GM18502 (cell line): ENCODE data around the gene ARVCF.
"Not testable (repeated sequence)": the region's sequence is repeated elsewhere in the genome, so short reads cannot be mapped to it uniquely, and the experiment has no call there.

Experiments
- ATAC-seq: cut with Tn5 transposase; IDR thresholded peaks from one replicate; pipeline ENCODE4 v1.9.1; 2021; ENCODE audit warnings: mild to moderate bottlenecking; ENCODE audit not compliant: unreplicated experiment, poor library complexity

ARVCF gene

DNA sequence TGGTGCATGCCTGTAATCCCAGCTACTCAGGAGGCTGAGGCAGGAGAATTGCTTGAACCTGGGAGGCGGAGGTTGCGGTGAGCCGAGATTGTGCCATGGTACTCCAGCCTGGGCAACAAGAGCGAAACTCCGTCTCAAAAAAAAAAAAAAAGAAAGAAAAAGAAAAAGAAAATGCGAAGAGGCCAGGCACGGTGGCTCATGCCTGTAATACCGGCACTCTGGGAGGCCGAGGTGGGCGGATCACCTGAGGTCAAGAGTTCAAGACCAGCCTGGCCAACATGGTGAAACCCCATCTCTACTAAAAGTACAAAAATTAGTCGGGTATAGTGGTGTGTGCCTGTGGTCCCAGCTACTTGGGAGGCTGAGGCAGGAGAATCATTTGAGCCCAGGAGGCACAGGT lies 90.6 kb downstream of the ARVCF start:
- not testable (repeated sequence) for ATAC-seq

DNA sequence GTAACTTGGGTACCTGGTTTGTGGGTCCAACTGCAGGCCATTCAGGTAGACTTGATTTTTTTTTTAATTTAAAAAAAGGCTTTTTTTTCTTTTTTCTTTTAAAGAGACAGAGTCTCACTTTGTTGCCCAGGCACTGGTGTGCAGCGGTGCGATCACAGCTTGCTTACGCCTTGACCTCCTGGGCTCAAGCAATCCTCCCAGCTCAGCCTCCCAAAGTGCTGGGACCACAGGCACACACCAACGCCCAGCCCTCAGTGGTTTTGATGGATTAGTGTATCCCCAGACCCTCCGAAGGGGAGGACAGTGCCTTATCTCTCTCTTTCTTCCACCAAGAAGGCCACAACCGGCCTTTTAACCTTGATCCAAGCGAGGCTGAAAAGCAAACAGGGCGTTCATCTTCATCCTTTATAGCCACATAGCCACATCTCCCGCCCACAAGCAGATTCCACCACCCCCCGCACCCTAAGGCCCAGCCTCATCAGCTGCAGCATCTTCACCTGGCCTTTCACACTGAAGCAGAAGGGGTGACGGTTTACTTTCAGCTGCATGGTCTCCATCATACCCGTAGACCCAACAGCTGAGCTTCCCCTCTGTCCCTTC lies 92.6 kb downstream of the ARVCF start:
- no peak for ATAC-seq

DNA sequence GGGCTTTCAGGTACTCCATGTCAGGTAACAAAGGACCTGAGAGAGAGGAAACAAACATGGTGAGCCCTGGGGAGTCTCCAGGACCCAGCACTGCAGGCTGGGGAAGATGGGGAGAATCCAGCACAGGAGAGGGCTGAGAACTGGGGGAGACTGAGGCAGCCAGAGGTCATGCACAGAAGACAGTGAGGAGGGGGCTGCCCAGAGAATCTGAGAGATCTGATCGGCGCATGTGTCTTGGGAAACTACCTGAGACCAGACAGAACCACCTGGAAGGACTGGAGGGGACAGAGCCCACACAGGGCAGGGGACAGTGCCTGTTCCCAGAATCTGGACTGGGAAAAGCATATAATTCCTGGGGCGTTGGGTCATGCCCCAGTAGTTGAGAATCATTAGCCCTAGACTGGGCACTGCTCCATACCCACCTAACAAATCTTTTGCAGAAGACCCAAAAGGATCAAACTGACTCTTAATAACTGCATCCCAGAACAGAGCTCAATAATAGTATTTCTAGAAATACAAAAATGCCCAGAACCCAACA lies 95.0 kb downstream of the ARVCF start:
- ATAC-seq = no peak
